Activated CD4-positive, alpha-beta T cell treated with anti-CD3 and anti-CD28 coated beads for 4 hours (primary cell): ENCODE data around the gene DKK2.
"Not testable (repeated sequence)": the region's sequence is repeated elsewhere in the genome, so short reads cannot be mapped to it uniquely, and the experiment has no call there.

Experiments
- DNase-seq, 2 donors: peaks; one replicate each; pipeline ENCODE4 v3.0.0-alpha.2; 2020

The DKK2 gene

GRCh38 chr4:107011312-107011711 is 24.8 kb downstream of the DKK2 start:
- DNase-seq, result no peak

GRCh38 chr4:107009196-107009968 is 26.7 kb downstream of the DKK2 start:
- no peak for DNase-seq

- no peak for DNase-seq
Observed at GRCh38 chr4:107008115-107008514, 28.0 kb downstream of the DKK2 start.

DNA sequence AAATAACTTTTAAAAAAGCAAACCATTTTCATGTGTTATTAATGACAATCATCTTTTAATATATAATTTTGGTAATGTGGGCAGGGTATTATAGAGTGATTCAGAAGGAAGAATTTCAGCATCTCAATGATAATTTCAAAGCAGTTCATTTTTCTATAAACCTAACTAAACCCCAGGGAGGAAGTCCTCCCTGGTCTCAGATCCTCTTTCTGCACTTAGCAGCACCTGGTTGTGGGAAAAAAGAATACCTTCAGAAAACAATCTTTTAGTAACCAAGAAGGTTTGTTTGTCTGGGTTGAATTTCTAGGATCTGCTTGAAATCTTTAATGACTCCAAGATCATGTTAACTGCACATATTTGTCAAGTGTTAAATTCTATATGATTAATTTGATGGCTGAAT is 29.9 kb downstream of the DKK2 start:
- DNase-seq, result no peak

DNA sequence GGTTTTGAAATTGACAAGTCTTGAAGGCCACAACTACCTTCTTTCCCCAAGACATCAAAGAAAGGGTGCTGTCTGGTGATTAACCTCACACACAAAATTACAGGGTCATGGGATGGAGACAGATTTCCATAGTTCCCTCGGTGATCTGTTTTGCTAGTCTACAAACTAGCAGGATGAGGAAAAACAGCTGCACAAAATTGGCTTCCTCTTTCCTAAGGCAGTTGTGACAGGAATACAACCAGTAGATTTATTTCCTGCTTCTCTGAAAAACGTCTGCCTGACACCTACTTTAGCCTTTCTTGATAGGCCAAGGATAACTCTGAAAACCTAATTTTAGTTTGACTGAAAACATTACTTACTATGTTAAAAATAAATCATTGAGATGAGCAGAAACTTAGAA is 39.6 kb downstream of the DKK2 start:
- no peak for DNase-seq

- no peak for DNase-seq
Observed at GRCh38 chr4:106993827-106994226, 42.3 kb downstream of the DKK2 start.

GRCh38 chr4:106987311-106987710 is 48.8 kb downstream of the DKK2 start:
- no peak for DNase-seq

DNA sequence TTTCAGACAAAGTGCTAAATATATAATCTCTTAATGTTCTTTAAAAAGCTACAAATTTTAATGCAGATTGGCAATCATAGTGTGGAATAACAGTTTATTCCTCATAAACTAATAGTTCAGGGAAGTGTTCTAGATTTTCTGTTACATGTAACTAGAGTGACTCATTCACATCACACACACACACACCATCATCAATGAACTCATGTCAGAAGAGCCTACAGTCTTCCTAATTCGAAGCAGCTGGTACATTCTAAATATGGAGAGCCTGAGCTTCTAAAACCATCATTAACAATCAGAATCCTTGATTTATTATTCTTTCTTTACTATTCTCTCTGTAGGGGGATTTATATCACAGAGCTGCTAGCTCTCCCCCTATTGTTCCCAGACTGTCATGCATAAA is 49.6 kb downstream of the DKK2 start:
- DNase-seq, result no peak

GRCh38 chr4:106985830-106986229 is 50.3 kb downstream of the DKK2 start:
- no peak for DNase-seq

GRCh38 chr4:106982711-106983211 is 53.4 kb downstream of the DKK2 start:
- DNase-seq, result no peak

DNA sequence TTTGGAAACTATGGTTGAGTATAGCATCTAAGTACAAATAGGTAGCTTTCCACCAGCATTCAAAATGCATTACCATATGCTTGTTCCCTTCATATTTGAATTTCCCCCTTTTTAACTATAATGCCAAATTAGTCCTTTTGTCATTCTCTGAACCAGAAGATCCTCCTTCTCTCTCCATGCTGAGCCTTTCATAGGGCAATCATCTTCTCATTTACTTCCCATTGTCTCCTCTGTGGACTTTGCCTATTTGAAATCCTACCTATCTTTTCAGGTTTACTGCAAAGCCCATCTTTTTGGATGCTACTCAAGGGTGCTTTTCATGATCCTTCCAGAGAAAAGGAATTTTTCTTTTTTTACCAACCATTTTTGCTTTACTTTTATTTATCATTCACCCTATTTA is 54.7 kb downstream of the DKK2 start:
- DNase-seq, result no peak

DNA sequence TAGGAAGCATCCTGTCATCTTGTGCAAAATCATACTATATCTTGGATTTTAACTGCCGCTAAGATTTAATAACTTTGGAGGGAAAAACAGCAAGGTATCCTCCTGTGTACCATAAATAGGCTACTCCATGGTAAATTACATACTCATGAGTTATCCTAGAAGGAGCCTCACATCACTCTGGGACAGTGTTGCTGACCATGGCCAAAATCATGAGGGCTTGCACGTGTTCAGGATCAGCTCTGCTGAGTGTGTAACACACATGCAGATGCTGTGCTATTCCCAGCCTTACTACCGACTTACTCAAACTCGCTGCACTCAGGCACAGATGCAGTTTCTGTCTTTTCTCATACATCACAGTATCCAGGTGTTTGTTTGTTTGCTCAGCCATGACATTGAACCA is 56.6 kb downstream of the DKK2 start:
- no peak for DNase-seq

DNA sequence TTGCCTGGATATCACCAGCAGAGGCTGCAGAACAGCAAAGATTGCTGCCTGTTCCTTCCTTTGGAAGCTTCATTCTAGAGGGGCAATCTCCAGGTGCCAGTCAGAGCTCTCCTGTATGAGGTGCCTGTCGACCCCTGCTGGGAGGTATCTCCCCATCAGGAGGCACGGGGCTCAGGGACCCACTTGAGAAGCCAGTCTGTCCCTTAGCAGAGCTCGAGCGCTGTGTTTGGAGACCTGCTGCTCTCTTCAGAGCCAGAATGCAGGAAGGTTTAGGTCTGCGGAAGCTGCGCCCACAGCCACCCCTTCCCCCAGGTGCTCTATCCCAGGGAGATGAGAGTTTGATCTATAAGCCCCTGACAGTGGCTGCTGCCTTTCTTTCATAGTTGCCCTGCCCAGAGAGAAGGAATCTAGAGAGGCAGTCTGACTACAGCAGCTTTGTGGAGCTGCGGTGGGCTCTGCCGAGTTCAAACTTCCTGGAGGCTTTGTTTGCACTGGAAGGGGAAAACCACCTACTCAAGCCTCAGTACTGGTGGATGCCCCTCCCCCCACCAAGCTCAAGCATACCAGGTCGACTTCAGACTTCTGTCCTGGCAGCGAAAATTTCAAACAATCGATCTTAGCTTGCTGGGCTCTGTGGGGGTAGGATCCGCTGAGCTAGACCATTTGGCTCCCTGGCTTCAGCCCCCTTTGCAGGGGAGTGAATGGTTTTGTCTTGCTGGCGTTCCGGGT is 57.9 kb downstream of the DKK2 start:
- DNase-seq, result no peak

DNA sequence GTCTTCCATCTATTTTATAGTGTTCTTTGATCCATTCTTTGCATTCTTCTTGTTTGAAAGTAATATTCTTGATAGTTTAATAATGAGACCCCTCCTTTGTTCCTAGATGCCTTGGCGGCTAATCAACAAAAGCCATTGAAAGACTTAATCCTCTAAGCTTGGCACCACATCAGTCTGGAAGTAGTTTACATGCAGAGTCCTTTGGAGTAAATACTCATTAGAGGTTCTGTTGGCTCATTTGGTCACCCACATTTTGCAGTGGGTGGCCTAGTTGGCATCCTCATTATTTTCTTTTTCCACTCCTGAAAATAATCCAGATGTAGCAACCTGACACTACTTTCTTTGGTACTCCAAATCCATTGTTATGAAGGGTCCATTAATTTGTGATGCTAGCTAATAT is 64.5 kb downstream of the DKK2 start:
- DNase-seq, result no peak

DNA sequence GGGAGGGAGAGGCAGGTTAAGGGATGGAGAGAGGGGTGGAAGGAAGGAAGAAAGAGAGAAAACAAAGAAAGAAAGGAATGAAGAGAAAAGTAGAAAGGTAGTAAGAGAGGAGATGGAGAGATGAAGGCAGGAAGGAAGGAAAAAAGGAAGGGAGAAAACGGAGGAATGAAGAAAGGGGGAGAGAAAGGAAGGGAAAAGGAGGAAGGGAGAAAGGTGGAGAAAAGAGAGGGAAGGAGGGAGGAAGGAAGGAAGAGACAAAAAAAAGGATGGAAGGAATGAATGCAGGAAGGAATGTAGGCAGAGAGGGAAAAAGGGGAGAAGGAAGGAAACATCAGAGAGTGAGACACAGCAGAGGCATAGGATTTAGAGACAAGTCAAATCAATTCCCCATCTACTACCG is 68.2 kb downstream of the DKK2 start:
- no peak for DNase-seq

GRCh38 chr4:106953036-106953705 is 82.9 kb downstream of the DKK2 start:
- DNase-seq, result no peak

DNA sequence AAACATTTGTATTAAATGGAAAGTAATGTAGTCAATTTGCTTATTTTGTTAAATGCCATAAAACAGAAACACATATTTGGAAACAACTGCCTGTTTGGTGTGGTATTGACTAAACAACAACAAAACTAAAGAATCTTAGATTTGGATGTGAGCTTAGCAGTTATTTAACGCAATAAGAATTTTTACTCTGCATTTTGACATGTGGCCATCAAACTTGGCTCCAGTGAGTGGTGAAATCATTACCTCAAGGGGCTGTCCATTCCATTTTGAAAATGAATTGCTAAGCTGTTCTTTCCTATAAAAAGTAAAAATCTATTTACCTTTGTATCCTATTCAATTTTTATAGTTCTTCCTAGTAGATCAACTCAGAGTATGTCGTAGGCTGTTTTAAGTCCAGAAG is 84.2 kb downstream of the DKK2 start:
- no peak for DNase-seq

DNA sequence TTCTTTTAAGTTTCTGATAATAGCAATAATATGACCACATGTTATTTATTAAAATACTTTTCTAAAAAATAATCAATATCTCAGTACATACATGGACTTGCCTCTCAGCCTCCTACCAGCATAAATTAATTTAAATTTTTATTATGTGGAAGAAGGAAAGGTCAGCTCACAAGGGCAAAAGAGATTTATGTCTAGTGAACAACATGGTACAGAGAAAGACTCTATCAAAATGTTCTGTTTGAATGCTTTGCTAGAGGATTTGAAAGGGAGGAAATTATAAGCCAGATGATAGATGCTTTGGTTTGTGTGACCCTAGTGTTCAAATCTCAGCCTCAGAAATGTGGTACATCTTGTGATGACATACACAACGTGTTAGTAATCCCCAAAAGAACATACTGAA is 94.3 kb downstream of the DKK2 start:
- no peak for DNase-seq

GRCh38 chr4:106930522-106930921 is 105.6 kb downstream of the DKK2 start:
- no peak for DNase-seq

- DNase-seq, result no peak
Observed at GRCh38 chr4:106929248-106929647, 106.9 kb downstream of the DKK2 start.

- DNase-seq, result no peak
Observed at GRCh38 chr4:106914223-106914622, 121.9 kb downstream of the DKK2 start.

DNA sequence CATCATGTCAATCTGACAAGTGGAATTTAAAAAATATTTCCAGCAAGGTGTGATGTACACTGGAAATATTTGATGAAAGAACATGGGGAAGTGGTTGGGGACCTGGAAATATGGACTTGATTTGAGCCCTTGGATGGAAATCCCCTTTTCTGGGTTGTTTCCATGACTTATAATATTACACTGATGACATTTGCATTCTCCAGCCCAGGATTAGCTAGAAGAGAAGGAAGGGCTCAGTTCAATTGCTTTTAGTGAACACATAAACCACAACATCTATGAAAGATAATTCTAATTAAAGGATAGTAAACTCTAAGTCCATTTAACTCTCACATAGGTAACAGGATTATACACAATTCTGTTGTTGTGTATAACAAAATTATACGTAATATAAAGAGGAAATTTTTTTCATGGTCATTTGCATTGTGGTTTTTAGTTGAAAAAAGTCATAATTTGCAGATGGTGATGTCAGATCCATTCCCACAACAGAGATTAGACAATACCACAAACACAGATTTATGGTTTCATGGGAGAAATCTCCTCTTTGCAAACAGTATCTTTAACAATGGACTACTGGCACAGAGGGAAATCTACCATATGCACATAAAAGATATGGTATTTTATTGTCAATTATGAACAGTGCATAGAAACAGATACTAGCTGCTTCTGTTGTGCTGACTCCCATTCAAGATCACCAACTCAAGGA is 126.5 kb downstream of the DKK2 start:
- DNase-seq, result no peak

GRCh38 chr4:106908049-106908448 is 128.1 kb downstream of the DKK2 start:
- not testable (repeated sequence) for DNase-seq
